ENCODE data around the gene NFKB2.

The NFKB2 gene

DNA sequence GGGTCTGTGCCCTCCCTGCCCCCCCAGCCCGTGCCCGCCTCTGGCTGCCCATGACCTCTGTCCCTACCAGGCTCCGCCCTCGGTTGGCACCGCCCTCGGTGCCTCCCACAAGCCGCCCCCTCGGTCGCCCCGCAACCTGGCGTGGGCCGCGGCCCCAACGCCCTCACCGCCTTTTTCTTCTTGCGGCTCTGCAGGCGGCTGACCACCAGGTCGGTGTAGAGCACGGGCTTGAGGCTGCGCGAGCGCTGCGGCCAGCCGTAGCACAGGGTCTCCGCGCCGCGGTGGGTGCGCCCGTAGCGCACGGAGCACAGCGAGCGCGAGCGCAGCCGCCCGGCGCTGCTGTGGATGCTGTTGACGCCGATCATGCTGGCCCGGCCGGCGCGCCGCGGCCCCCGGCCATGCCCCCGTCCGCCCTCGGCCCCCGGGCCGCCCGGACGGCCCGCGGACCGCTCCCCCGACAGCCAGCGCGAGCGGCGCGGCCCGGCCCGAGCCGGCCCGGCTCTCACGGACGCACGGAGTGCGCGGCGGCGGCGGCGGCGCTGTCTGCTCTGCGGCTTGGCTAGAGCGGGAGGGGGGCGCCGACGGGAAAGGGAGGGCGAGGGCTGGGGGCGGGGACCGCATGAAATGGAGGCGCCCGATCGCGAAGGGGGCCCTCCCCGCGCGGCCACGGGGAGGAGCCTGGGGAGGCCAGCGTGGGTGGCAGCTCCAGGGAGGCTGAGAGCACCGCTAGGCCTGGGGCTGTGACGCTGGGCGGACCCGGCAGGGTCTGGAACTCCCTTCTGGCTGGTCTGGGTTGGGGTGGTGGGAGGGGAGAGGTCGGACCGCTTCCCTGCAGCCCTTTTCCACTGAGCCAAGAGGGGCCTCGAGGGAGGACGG is 13.5 kb downstream of the NFKB2 start:
- peak; percentile 69 to 76 for DNase-seq (ENCODE audit: low read depth in 2 of 2)

DNA sequence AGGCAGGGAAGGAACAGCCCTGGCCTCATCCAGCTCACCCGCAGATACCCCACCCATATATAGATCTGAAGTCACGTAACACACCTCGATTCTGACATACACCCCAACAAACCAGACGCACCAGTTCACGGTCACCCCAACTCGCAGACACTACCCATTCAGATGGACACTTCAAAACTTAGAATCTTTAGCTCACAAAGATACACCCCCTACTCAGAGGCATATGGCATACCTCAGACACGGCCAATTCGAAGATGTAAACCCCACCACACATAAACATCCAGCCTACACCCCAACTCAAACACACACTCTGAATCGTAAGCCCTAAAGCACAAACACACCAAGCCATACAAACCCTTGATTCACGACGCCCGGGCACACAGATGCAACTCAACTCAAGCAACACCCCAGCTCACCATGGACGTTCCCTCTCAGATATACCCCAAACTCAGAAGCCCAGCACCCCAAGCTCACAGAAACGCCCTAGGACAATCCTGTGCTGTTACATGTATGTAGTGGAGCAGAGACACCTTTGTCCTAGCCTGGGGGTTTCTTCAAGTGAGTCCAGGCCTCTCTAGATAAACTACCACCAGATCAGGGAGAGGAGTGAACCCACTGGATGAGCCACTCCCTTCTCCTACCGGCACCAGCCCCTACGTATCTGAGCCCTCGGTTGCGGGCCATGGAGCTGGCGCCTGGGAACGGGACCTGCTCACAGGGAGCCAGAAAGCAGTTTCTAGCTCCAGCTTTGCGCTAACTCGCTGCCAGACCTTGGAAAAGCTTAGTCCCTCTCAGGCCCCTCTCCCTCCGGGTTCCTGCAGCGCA is 14.3 kb downstream of the NFKB2 start:
- DNase-seq (ENCODE audit: low read depth in 2 of 2) = no peak

DNA sequence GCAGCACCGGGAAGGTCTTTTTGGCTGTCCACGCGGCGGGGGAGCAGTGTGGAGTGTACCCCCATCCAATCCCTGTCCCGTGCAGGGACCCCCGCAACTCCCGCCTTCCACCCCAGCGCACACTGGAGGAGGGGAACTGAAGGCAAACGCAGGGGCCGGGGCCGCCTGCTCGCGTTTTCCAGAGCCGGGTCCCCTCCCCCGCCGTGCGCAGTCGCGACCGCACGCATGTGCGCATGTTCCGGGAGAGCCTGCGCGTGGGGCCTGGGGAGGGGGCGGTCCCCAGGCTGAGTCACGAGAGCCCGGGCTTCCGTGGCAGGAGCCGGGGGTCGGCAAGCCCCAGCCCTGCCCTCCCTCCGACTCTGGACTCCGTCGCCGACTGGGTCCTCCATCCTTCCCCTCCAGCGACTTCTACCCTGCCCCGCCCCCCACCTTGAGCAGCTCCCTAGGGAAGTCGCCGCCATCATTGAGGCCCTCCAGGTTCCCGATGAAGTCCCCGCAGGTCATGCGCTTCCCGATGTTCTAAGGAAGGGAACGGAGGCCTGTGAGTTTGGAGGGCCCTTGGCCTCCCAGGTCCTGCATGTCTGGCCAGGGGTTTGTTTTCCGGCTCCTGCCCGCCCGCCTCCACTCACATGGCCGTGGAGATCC is 15.0 kb downstream of the NFKB2 start:
- peak in 1 of 2 donors; percentile 64 for DNase-seq (ENCODE audit: low read depth in 2 of 2)

DNA sequence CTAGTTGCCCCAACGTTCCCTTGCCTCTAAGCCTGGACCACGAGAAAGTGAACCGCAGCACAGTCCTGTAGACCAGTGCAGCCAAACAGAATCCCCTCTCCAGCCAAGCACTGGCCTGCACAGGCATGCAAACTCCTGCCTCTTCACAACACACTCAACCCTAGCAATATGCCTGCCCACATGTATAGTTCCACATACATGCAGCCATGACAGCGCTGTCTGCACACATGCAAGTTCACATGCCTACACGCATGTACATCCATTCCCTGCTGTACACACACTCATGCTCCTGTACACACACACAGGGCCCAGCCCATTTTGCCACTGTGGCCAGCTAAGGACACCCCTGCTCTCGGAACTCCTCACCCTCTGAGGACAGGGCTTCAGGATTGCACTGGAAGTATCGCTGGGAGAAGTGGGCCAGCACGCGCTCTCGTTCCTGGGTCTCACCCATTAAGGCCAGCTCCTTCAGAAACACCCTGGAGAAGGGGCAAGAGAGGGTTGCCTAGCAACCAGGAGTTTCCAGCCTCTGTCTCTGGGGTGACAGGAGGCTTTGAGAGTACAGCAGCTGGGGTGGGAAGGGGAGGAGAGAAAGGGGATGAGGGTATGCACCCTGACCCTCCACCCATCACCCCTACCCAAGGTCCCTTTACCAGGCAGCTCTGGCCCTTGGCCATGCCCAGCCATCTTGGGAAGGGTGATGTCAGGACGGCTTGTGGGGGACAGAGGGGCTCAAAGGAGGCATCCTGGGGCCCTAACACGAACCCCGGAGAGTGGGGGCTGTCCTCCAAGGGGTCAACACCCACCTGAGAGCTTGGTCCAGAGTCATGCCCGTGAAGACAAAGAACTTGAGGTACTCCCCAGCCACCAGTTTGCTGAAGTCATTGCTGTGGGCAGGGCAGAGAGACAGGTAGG is 16.1 kb downstream of the NFKB2 start:
- DNase-seq (ENCODE audit: low read depth in 2 of 2) = no peak

DNA sequence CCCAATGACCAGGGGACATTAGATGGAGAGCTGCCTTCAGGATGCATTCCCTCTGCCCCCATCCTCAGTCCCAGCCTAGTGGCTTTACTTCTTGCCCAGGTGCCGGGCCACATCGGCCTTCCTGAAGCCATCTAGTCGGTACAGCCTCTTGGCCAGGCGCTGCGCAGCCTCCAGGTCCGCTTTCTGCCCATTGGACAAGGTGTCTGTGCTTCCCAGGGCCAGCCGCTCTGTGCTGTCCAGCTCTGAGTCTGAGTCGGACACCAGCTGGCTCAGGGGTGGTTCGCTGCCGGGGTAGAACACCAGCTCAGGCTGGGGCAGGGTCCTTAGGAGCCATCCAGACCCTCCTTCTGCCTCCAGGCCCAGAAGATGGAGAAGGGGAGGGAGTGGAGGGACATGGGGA is 16.8 kb downstream of the NFKB2 start:
- no peak for DNase-seq (ENCODE audit: low read depth in 2 of 2)

DNA sequence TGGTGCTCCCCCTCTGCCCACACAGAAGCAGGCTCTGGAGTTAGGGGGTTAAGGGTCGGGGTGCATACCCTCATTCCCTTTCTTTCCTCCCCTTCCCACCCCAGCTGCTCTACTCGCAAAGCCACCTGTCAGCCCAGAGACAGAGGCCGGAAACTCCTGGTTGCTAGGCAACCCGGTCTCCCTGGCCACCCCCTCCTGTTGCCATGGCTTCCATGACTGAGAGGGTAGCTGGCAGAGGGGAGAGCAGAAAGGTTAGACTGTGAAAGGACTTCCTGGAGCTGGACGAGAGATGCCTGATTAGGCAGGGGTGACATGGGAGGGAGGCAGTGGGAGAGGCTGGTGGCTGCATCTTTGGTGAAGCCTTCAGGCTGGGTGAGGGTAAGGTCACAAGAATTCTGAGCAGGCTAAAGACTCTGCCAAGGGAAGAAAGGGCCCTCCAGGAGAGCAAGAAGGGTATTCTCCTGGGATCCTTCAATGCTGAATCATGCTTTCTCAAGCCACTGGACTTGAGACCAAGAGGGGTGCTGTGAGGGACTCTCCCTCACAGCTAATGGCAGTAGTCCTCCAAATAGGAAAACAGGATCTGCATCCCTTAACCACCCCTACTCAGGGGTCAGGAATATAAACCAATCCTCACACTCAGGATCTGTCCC is 17.7 kb downstream of the NFKB2 start:
- DNase-seq (ENCODE audit: low read depth in 2 of 2) = no peak

DNA sequence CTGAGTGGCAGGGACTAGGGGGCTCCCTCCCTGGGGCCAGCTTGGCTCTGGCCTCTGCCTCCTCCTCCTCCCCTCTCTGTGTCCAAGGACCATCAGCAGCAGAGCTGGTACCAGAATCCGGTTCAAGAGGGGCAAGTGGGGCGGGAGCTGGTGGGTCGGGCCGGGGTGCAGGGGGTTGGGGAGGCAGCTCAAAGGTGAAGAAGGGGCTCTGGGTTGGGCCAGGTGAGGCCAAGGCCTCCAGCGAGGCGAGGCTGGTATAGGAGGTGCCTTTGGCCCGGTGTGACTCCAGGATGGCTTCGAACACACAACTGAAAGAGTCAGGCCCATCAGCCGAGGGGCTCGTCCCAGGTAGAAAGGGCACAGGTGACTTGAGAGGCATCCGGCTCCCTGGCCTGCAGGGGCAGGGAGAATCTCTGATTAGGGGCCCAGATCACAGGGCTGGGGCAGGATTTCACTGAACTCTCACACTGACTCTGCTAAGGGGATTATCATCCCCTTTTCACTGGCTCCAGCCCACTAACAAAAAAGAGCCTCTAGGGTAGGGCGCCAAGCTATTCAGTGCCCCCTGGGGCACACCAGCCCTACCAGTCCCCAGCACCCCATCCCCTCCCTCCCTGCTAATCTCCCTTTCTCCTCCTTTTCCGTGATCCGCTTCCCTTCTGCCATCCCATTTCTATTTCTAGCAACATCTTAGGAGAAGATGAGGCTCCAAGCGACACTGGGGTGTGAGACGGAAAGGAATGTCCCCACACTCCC is 18.5 kb downstream of the NFKB2 start:
- no peak for DNase-seq (ENCODE audit: low read depth in 2 of 2)

DNA sequence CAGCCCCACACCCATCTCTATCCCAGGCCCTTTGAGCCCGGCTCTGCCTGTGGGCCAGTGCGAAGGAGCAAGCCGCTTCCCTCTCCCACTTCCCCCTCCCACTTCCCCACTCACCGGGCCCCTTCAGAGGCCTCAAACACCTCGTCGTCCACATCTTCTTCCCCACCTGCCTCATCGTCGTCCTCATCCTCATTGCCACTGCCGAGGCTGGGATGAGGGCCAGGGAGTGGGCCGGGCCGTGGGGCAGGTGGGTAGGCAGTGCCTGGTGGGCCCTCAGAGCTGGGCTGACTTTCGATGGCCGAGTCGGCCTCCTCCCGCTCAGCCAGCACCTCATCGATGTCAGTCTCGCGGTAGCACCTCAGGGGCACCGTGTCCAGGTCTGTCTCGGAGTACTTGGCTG is 19.2 kb downstream of the NFKB2 start:
- DNase-seq (ENCODE audit: low read depth in 2 of 2) = no peak

DNA sequence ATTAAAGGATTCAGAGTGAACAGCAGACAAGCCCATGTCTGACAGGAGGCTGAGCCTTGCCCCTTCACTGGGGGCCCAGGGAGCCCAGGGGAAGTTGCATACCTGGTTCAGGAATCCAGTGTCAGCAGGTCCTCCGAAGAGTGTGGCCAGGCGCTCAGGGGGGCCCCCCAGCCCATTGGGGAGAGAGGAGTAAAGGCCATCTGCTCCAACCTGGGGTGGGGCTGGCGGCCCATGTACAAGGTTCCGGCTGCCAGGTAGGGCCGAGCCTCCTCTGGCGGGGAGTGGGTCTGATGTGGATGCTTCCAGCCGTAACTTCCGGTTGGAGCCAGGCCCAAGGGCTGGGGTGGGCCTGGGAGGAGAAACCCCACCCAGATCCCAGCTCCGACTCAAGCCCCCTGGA is 20.8 kb downstream of the NFKB2 start:
- no peak for DNase-seq (ENCODE audit: low read depth in 2 of 2)

DNA sequence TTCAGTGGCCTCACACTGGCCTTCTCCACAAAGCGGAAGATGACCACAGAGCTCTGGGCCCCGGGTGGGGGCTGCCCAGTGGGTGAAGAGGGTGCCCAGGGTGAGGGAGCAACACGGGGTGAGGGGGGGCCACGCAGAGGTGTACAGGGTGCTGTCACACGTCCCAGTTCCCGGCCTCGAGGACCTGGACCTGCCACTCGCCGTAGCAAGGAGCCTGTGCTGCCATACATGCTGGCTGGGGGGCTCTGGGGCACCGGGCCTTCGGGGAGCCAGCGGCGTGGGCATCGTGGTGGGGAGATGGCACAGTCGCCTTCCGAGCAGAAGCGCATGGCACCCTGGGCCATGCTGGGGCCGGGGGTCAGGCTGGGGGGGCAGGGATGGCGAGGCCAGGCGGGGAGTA is 21.2 kb downstream of the NFKB2 start:
- no peak for DNase-seq (ENCODE audit: low read depth in 2 of 2)

DNA sequence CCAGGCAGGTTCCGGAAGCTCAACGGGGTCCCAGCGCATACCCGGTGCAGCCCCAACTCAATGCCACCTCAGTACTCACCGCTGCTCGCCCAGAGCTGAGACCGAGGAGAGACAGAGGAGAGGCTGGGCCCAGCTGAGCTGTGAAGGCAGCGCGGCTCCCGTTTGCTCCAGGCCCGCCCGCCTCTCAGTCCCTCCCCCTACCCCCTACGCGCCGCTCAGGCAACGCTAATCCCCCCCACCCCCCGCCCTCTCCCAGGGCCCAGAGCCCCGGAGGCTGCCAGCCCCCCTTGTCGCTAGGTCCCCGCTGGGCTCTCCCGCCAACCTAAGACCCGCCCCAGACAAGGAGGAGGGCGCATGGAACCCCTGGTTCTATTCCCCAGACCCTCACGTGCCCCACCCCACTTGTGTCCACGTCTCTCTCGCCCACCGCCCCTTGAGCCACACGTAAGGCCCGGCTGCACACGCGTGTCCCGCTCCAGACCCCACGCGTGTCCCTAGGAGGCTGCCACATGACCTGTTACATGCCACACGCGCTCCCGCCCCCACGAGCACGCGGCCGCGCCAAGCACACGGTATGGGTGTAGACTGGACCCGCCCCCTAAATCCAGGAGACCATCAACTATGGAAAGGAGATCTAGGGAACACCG is 23.2 kb downstream of the NFKB2 start, which contains the start of gene PSD:
Gene PSD, minus strand, starts transcription at position 164 of the 647 bp plus-strand sequence. CDS start 1,747 bp downstream, outside the sequence.
- DNase-seq (ENCODE audit: low read depth in 2 of 2) = no peak

DNA sequence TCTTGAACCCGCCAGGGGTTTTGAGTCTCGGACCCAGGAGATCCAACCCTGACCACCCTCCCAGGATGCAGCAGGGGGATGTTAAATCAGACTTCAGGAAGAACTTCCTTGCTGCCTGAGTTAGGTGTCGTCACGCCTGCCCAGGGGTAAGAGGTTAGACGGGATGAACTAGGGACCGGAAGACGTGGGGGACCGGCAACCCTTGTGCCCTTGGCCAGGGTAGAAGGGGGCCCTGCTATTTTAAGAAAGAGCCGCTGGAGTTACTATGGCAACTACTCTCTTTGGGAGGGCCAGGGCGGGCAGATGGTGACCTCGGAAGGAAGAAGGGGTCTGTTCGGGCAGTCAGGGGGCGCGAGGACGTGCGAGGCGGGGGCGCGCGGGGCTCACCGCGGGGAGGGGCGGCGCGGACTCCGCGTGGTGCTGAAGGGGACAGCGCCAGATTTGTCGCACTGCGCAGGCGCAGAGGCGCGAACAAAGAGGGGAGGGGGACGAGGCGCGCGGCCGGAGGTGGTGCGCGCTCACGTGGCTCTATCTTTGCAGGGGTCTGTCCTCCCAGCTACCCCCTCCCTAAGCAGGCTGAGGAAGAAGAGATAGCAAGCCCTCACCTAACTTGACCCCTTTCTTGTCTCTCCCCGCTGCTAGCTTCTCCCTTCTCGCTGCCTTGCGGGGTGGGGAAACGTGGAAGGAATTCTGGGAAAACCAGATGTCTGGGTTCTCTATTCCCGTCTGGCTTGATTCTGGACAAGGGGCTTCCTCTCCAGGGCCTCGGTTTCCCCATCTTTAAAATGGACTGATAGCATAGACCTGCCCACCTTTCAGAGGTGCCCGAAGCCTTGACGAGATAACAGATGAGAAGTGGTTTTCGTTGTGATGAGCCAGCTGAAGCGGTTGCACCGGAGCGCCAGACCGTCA is 24.0 kb downstream of the NFKB2 start:
- DNase-seq (ENCODE audit: low read depth in 2 of 2) = peak in 1 of 2 donors; percentile 61

DNA sequence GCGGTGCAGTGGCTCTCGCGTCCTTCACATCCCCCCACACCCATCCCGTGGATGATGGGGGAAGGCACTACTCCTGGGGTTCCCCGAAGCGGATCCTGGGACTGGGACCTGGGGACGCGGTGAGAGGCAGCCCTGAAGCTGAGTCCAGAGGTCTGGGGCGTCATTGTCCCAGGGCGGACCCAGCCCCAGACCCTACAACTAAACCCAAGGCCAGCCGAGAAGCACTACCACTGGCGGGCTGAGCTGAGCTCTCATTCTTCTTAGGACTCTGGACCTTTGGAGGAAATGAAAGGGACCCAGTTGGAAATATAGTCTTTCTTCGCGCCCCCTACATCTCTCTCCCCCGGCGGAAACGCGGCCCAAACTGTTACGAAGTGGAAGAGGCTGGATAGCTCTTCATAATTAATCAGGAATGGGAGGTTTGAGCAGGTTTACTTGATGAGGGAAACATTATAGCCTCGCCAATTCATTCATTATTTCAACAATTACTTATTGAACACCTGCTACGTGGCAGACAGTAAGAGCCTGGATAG is 24.7 kb downstream of the NFKB2 start:
- DNase-seq (ENCODE audit: low read depth in 2 of 2) = no peak

DNA sequence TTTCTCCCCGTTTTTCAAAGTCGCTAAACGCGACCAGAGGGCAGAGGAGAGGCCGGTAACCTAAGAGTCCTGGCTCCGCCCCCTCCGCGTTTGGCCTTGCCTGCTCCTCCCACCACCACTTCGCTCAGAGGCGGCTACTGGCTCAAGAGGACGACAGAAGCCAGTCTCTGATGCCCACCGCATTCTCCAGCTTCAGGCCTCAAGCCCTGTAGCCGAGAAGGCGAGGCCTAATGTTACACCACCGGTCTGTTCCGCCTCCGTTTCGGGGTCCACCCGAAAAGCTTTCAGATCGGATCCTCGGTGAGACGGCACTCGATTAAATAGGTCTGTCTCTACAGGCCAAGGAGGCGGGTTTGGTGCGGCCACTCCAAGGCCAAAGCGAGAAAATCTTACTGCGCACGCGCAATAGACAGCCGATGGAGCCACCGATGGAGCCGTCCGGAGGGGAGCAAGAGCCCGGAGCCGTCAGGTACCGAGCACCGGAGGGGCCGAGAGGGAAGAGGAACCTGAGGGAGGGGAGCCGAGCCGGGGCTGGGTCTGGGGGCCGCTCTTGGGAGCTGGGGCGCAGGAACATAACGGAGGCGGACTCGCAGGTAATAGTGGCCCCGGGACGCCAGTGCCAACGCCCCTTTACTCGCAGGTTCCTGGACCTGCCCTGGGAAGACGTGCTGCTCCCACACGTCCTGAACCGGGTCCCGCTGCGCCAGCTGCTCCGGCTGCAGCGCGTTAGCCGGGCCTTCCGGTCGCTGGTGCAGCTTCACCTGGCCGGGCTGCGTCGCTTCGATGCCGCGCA is 25.4 kb downstream of the NFKB2 start, which contains the start of gene FBXL15:
Gene FBXL15, plus strand, starts transcription at position 123 of the 793 bp plus-strand sequence. Its CDS starts 294 bp downstream, at position 417.
- peak; percentile 95 to 96 for DNase-seq (ENCODE audit: low read depth in 2 of 2)

DNA sequence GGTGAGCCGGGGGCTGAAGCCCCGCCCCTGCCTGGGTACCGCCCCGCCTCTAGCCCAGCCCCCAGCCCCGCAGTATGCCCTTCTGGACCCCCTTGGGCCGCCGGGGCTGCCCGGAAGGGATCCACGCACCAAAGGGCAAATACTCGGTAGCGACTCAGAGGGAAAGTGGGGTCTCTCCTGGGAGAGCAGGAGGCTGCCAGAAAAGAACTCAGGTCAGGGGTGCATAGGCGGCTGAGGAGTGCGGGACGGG is 25.9 kb downstream of the NFKB2 start:
- DNase-seq (ENCODE audit: low read depth in 2 of 2) = no peak

DNA sequence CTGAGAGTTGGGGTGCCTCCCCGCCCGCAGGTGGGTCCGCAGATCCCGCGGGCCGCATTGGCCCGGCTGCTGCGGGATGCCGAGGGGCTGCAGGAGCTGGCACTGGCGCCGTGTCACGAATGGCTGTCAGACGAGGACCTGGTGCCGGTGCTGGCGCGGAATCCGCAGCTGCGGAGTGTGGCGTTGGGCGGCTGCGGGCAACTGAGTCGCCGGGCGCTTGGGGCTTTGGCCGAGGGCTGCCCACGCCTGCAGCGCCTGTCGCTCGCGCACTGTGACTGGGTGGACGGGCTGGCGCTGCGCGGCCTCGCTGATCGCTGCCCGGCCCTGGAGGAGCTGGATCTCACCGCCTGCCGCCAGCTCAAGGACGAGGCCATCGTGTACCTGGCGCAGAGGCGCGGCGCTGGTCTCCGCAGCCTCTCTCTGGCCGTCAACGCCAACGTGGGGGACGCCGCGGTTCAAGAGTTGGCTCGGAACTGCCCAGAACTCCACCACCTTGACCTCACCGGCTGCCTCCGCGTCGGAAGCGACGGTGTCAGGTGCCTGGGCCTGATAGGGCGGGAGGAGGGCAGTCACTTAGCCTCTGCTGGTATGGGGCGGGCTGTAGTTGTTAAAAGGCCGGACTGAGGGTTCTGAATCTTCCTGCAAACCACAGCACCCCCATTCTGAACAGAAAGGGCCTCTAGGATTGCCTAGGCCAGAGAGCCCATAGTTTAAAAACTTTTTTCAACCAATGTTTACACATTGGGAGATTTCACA is 26.4 kb downstream of the NFKB2 start:
- no peak for DNase-seq (ENCODE audit: low read depth in 2 of 2)

All from stimulated activated CD4-positive, alpha-beta T cell treated with anti-CD3 and anti-CD28 coated beads, Interleukin-4, amount 100 ng/mL, for 48 hours (primary cell).